HepG2 (cell line): ENCODE data around the gene TADA2B. TPM values are rescaled to one million over a fixed set of nuclear protein-coding genes. Genes with fewer than 3 reads are reported as not detected.

Experiments
- ATAC-seq: fragments of 200-7000 bp; cut with Tn5 transposase; 3 replicates; pipeline ENCODE4 v1.9.1; 2020; ENCODE audit warnings: mild to moderate bottlenecking, moderate library complexity
- BruUV-seq: library from RNA; stranded (reverse); fragments of 400-500 nt; replicated peaks from 2 replicates; lab custom pipeline; 2021; lab: Mats Ljungman, UMichigan
- CTCF ChIA-PET: fragments of 300-600 bp; formaldehyde crosslinking; extraction: SDS; loops from one replicate; lab custom pipeline; 2021; ENCODE audit warnings: low total read pairs, inconsistent platforms, low intra/inter-chr PET ratio; lab: Yijun Ruan, JAX
- POLR2A ChIA-PET: fragments of 350-600 bp; sonication (Branson Sonifier 250); formaldehyde crosslinking; loops from one replicate; lab custom pipeline; 2020; ENCODE audit warnings: antibody characterized with exemption, inconsistent platforms; lab: Yijun Ruan, JAX
- DNase-seq: peaks from one replicate; pipeline ENCODE4 v3.0.0-alpha.2; 2015; ENCODE audit warnings: low spot score
- FAIRE-seq: peaks from 3 replicates; lab custom pipeline; 2011; peaks lifted over from hg19 to GRCh38; lab: Jason Lieb, UNC
- H2AFZ ChIP-seq: one replicate; pipeline ENCODE4 v1.6.1; 2011; ENCODE audit warnings: low read length, inconsistent platforms
- H3K27ac ChIP-seq: fragments of 300-600 bp; 3 replicates; pipeline ENCODE4 v1.8.0; 2011; ENCODE audit warnings: mixed run types, mild to moderate bottlenecking, mixed read lengths, low read length, inconsistent platforms; ENCODE audit not compliant: insufficient read depth; ENCODE audit errors: extremely low read length
- H3K27me3 ChIP-seq, 2 experiments: fragments of 200-600 bp in 1 of 2; 2 replicates in 1 of 2; 3 replicates in 1 of 2; pipeline versions ENCODE4 v1.6.0 to v1.8.0; 2011; ENCODE audit warnings: low read length in 2 of 2, mild to moderate bottlenecking in 2 of 2, moderate library complexity in 2 of 2, inconsistent platforms in 1 of 2; ENCODE audit not compliant: insufficient read depth in 2 of 2, control insufficient read depth in 1 of 2
- H3K36me3 ChIP-seq, 2 experiments: fragments of 200-600 bp in 1 of 2; replicated peaks in 1 of 2; 2 replicates in 1 of 2; 3 replicates in 1 of 2; pipeline versions ENCODE4 v1.5.1 to v1.8.0; 2011; ENCODE audit warnings: low read length in 2 of 2, inconsistent platforms in 1 of 2; ENCODE audit not compliant: insufficient read depth in 2 of 2, control insufficient read depth in 1 of 2
- H3K4me1 ChIP-seq: 2 replicates; pipeline ENCODE4 v1.5.1; 2012; ENCODE audit warnings: low read length, inconsistent platforms; ENCODE audit not compliant: insufficient read depth
- H3K4me2 ChIP-seq: 2 replicates; pipeline ENCODE4 v1.6.0; 2011; ENCODE audit warnings: low read depth, low read length, inconsistent platforms
- H3K4me3 ChIP-seq, 3 experiments: fragments of 200-600 bp in 1 of 3; sonication (generic), shearing (Covaris generic) in 1 of 3; replicated peaks in 1 of 3; 2 replicates each; pipeline ENCODE4 v1.5.1; 2011 to 2016; ENCODE audit warnings: low read length in 3 of 3, inconsistent platforms in 2 of 3, low read depth in 2 of 3, mild to moderate bottlenecking in 2 of 3, control low read depth in 1 of 3, mixed read lengths in 1 of 3; ENCODE audit not compliant: insufficient read depth in 1 of 3
- H3K79me2 ChIP-seq: one replicate; pipeline ENCODE4 v1.6.1; 2011; ENCODE audit warnings: low read length, inconsistent platforms; ENCODE audit not compliant: insufficient read depth
- H3K9ac ChIP-seq: 2 replicates; pipeline ENCODE4 v1.6.0; 2011; ENCODE audit warnings: mild to moderate bottlenecking, low read depth, low read length, inconsistent platforms; ENCODE audit not compliant: insufficient read depth
- H3K9me3 ChIP-seq: 2 replicates; pipeline ENCODE4 v1.5.1; 2012; ENCODE audit warnings: mild to moderate bottlenecking, low read length
- H4K20me1 ChIP-seq: 2 replicates; pipeline ENCODE4 v1.6.0; 2011; ENCODE audit warnings: inconsistent platforms, mild to moderate bottlenecking, low read length, moderate library complexity; ENCODE audit not compliant: insufficient read depth
- EP300 ChIP-seq, 3 experiments: sonication (generic) in 1 of 3; formaldehyde crosslinking in 1 of 3; IDR thresholded peaks; 2 replicates each; pipeline versions ENCODE4 v1.5.1 to v1.6.1; 2011 to 2020; ENCODE audit warnings: low read depth in 2 of 3, low read length in 2 of 3, borderline replicate concordance in 1 of 3, improper control_type of control experiment in 1 of 3, mild to moderate bottlenecking in 1 of 3, missing genetic modification reagents in 1 of 3, moderate library complexity in 1 of 3
- MAFK ChIP-seq, 2 experiments: IDR thresholded peaks in 1 of 2; conservative IDR thresholded peaks in 1 of 2; 2 replicates each; pipeline ENCODE4 v1.6.1; 2011; ENCODE audit warnings: improper control_type of control experiment in 2 of 2, low read length in 2 of 2
- MATR3 ChIP-seq: sonication (generic); formaldehyde crosslinking; IDR thresholded peaks from 2 replicates; pipeline ENCODE4 v1.4.0; 2020; ENCODE audit warnings: missing genetic modification reagents
- ZNF33A ChIP-seq: sonication (generic); formaldehyde crosslinking; IDR thresholded peaks from 2 replicates; pipeline ENCODE4 v1.5.1; 2020; ENCODE audit warnings: missing genetic modification reagents, mild to moderate bottlenecking, moderate library complexity, borderline replicate concordance
- ZNF547 ChIP-seq: sonication (generic); formaldehyde crosslinking; IDR thresholded peaks from 2 replicates; pipeline ENCODE4 v1.5.1; 2020; ENCODE audit warnings: mild to moderate bottlenecking, missing genetic modification reagents
- ZNF878 ChIP-seq: sonication (generic); formaldehyde crosslinking; IDR thresholded peaks from 2 replicates; pipeline ENCODE4 v1.8.1; 2023; ENCODE audit warnings: mild to moderate bottlenecking, missing genetic modification reagents, moderate library complexity
- WGBS: methylation state at CpG from one replicate; pipeline ENCODE4 v1.1.6; 2017; ENCODE audit warnings: low lambda C conversion rate; 5-methylcytosine and 5-hydroxymethylcytosine counted together
- in situ Hi-C: cut with HindIII; loops from 2 replicates; pipeline ENCODE4 v1.10.0; 2017; ENCODE audit warnings: low pct_unique_long_range_greater_than_20kb; ENCODE audit not compliant: extremely low pct_ligation_motif_present
- intact Hi-C: fragments of 100-400 bp; cut with micrococcal nuclease; formaldehyde crosslinking; loops from one replicate; pipeline ENCODE4 v1.10.0; 2022; ENCODE audit not compliant: unreplicated experiment
- polyA plus RNA-seq, 8 experiments: library from polyadenylated mRNA; depleted of rRNA in 3 of 8; stranded (reverse) in 7 of 8; unstranded in 1 of 8; fragments of >200 nt; fragmentation: Illumina TruSeq in 4 of 8; extraction: Trizol in 4 of 8; gene quantifications; 2 replicates each; pipeline versions ENCODE4 v1.2.1 to v1.2.3, GENCODE V29; 2011 to 2016; ENCODE audit warnings: low read depth in 4 of 8, missing spikeins in 1 of 8, mixed read lengths in 1 of 8; ENCODE audit not compliant: insufficient read depth in 1 of 8
- total RNA-seq, 5 experiments: library from RNA; depleted of rRNA; stranded (reverse); fragments of >200 nt; fragmentation: Illumina TruSeq; extraction: Trizol; gene quantifications; 2 replicates each; pipeline ENCODE4 v1.2.3, GENCODE V29; 2016; ENCODE audit warnings: low read depth in 1 of 5
- TF ChIP-seq, protein P1 (sequence below): IDR thresholded peaks from 2 replicates; pipeline ENCODE4 v1.6.1; 2016; ENCODE audit warnings: low read depth, control low read depth
- TF ChIP-seq, protein P2 (sequence below): sonication (generic); formaldehyde crosslinking; IDR thresholded peaks from 2 replicates; pipeline ENCODE4 v1.5.1; 2020; ENCODE audit warnings: mild to moderate bottlenecking, missing genetic modification reagents

Gene TADA2B
- total and polyA plus RNA-seq, 2 of the 13 experiments (the other 11 are each of a cell fraction or from before 2014, with no cell fraction given) = 4.6 to 8.9 TPM

DNA sequence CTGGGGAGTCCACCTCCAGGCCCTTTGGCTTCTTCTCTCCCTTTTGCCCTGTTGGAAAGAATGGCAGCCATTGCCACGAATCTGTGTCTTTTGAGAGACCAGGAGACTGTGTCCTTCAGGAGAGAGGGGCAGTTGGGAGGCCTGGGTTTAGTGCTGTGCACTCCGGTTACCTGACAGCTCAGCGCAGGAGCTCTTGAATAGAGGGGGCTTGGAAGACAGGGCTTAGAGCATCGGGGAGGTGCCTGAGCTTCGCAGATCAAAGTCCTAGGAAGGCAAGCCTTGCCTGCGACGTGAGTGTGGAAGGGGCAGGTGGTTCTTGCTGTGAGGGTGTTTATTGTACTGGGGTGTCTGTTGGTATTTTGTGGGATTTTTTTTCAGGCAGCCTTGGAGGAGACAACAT lies 41.9 kb upstream of the TADA2B start:
- in situ Hi-C loops = no loop called here
- intact Hi-C loops = no loop called here
- CTCF ChIA-PET = no interaction called here
- Histone ChIP-seq H2AFZ (no peak overlapping the region), H3K27me3 (no peaks in the 10 kb centered on the region), H3K4me3 (no peak overlapping the region), H3K4me2 (no peak overlapping the region), H3K9me3 (no peaks in the 10 kb centered on the region), H3K79me2 (peaks cover 5% of the 10 kb centered on the region), H3K27ac (no peak overlapping the region), H4K20me1 (no peaks in the 10 kb centered on the region), H3K9ac (no peak overlapping the region), H3K36me3 (peaks cover 44 to 78% of the 10 kb centered on the region in 2 experiments), H3K4me1 (peaks cover 2% of the 10 kb centered on the region)
- POLR2A ChIA-PET = no interaction called here
- BruUV-seq = no TSS peak
- no peak for ATAC-seq
- WGBS = 99% methylated on average over 7 of the region's 7 CpGs
- no peak for TF ChIP-seq MATR3 (CRISPR knock-in tag)
- DNase-seq = no peak
- FAIRE-seq = no peak

DNA sequence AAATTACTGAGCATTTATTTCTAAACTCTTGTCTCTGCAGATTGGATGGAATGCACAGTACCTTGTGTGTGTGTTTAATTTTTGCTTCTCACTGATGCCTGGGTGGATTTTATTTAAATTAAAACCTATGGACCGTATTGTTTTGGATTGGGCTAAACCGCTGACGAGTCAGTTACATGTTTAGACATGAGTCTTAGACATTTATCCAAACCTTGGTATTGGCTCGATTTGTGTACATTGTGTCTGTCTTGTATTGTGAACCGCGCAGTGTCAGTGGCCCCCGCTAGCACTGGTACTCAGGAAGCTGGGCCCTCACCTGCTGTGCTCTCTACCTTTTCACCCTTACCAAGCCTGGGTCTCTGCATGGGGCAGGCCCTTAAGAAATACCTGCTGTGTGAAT lies 40.8 kb upstream of the TADA2B start:
- DNase-seq = no peak
- no peaks in the 10 kb centered on the region for H3K27me3 ChIP-seq
- no peak overlapping the region for H3K4me3 ChIP-seq
- no peak overlapping the region for H3K9ac ChIP-seq
- peaks cover 2% of the 10 kb centered on the region; the same call in 1 of the 2 replicates for H4K20me1 ChIP-seq
- no peak overlapping the region for H2AFZ ChIP-seq
- in situ Hi-C loops (no loop called here), intact Hi-C loops (no loop called here)
- no peaks in the 10 kb centered on the region for H3K9me3 ChIP-seq
- ATAC-seq = no peak
- no TSS peak for BruUV-seq
- H3K4me2 ChIP-seq = no peak overlapping the region
- FAIRE-seq = no peak
- CTCF ChIA-PET = no interaction called here
- POLR2A ChIA-PET = no interaction called here
- TF ChIP-seq EP300 (IDR thresholded peaks at IDR 0.05; ENCODE audit: low read depth in 2 of 2, low read length in 2 of 2) (no peak), EP300 (CRISPR knock-in tag; IDR thresholded peaks at IDR 0.05; ENCODE audit: borderline replicate concordance) (no peak), MAFK (conservative IDR thresholded peaks at IDR 0.05 in 1 of 2, IDR thresholded peaks at IDR 0.05 in 1 of 2; ENCODE audit: low read length in 2 of 2) (peak in 1 of 2 experiments; percentile 24; a peak in 1 of 4 replicates), ZNF33A (CRISPR knock-in tag) (no peak), ZNF547 (CRISPR knock-in tag) (no peak), ZNF878 (CRISPR knock-in tag) (no peak)
- TF ChIP-seq, protein P1, sequence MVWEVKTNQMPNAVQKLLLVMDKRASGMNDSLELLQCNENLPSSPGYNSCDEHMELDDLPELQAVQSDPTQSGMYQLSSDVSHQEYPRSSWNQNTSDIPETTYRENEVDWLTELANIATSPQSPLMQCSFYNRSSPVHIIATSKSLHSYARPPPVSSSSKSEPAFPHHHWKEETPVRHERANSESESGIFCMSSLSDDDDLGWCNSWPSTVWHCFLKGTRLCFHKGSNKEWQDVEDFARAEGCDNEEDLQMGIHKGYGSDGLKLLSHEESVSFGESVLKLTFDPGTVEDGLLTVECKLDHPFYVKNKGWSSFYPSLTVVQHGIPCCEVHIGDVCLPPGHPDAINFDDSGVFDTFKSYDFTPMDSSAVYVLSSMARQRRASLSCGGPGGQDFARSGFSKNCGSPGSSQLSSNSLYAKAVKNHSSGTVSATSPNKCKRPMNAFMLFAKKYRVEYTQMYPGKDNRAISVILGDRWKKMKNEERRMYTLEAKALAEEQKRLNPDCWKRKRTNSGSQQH (CRISPR knock-in tag) = no peak
- TF ChIP-seq, protein P2, sequence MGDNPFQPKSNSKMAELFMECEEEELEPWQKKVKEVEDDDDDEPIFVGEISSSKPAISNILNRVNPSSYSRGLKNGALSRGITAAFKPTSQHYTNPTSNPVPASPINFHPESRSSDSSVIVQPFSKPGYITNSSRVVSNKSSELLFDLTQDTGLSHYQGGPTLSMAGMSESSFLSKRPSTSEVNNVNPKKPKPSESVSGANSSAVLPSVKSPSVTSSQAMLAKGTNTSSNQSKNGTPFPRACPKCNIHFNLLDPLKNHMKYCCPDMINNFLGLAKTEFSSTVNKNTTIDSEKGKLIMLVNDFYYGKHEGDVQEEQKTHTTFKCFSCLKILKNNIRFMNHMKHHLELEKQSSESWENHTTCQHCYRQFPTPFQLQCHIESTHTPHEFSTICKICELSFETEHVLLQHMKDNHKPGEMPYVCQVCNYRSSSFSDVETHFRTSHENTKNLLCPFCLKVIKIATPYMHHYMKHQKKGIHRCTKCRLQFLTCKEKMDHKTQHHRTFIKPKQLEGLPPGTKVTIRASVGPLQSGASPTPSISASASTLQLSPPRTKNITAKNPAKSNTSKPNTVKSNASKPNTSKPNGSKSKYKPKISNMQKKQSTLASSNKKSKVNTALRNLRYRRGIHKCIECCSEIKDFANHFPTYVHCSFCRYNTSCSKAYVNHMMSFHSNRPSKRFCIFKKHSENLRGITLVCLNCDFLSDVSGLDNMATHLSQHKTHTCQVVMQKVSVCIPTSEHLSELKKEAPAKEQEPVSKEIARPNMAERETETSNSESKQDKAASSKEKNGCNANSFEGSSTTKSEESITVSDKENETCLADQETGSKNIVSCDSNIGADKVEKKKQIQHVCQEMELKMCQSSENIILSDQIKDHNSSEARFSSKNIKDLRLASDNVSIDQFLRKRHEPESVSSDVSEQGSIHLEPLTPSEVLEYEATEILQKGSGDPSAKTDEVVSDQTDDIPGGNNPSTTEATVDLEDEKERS (CRISPR knock-in tag) = no peak
- H3K4me1 ChIP-seq = peaks cover 13% of the 10 kb centered on the region
- H3K36me3 ChIP-seq = peaks cover 39 to 78% of the 10 kb centered on the region in 2 experiments
- no peak overlapping the region for H3K27ac ChIP-seq
- H3K79me2 ChIP-seq = peaks cover 5% of the 10 kb centered on the region
- WGBS = 96% methylated on average over 7 of the region's 7 CpGs
